HG02571 (cell line): ENCODE results near the gene ASZ1.
"Not testable (repeated sequence)": the region's sequence is repeated elsewhere in the genome, so short reads cannot be mapped to it uniquely, and the experiment has no call there.

Experiments
- ATAC-seq: cut with Tn5 transposase; IDR thresholded peaks from one replicate; pipeline ENCODE4 v1.9.1; 2021; ENCODE audit warnings: mild to moderate bottlenecking, moderate library complexity; ENCODE audit not compliant: unreplicated experiment

The ASZ1 gene, protein sequence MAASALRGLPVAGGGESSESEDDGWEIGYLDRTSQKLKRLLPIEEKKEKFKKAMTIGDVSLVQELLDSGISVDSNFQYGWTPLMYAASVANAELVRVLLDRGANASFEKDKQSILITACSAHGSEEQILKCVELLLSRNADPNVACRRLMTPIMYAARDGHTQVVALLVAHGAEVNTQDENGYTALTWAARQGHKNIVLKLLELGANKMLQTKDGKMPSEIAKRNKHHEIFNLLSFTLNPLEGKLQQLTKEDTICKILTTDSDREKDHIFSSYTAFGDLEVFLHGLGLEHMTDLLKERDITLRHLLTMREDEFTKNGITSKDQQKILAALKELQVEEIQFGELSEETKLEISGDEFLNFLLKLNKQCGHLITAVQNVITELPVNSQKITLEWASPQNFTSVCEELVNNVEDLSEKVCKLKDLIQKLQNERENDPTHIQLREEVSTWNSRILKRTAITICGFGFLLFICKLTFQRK

DNA sequence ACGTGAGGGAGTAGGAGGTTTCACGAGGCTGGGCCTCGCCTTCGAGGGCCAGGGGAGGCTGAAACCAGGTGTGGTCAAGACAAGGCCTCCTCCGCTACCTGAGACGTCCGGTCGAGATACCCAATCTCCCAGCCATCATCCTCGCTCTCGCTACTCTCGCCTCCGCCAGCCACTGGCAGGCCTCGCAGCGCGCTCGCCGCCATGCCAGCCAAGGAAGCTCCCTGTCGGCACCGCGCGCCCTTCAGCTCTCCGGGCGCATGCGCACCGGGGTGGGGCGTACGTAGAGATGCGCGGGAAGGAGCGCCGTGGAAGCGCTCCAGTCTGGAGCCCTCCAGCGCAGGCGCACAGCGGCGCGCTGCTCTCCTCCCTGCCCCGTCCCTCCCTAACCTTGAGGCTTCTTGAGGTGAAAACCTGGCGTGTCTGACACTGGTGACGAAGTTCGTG lies at the start of gene ASZ1:
Gene ASZ1 (minus strand): TSS at position 236 of the 444 bp plus-strand sequence. CDS start 33 bp downstream, at position 203.
- no peak for ATAC-seq

DNA sequence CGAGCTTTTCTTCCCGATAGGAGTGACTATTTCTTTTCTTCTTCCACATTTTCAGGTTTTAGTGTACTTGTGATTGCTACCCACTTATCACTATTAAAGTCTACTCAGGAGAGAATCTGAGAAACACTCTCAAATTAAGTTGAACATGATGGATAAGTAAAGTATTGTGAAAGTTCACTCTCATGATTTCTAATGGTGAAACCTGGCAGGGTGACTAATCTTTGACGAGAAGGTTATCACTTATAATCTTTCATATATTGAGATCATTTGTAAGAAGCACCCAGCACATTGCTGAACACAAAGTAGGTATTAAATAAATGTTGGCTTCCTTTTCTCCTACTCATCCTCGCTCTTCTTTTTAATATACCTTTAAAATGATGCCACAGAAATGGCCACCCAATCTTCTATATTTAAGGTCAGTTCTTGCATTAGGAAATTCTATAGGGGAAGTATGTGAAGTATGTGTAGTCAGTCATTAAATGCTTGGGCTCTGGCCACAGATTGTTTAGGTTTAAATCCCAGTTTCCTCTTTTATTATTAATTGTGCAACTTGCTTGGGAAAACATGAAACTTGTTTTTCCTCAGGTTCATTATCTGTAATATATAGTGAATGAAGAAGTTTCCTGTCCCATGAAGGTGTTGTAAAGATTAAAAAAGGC lies 49.4 kb upstream of the ASZ1 start:
- ATAC-seq, result no peak

DNA sequence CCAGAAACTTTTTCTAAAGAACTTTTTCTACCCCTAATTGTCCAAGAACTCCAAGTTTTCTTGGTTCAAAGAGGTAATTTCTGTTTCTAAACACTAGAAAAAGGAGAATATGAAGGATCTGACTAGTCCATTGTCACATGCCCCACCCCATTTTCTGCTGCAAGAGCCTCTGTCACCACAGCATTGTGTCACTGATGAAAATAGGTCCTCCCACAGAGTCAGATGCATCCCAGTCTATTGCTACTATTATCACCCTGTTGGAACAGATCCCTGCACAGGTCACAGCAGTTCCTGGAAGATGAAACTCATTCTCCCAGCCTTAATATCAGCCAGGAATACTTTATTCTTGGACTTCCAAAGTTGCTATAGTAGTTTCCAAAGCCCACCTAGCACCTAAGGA lies 45.0 kb upstream of the ASZ1 start:
- ATAC-seq, result no peak

DNA sequence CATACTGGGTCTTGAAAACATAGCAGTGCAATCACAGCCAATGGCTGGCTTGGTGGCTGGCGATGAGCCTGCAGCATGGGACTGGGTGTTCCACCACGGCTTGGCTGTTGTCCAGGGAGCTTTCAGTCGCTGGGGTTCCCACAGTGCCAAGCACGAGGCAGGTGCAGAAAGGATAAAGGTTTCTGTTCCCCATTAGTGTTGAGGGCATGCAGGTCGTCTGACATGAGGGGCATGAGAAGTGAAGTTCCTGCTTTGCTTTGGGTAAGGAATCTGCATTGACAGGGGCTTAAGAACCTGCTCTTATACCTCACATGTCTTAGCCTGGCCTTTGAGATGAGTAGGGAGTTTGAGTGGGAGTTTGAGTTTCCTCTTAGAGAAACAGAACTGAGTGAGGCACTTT lies 43.5 kb upstream of the ASZ1 start:
- ATAC-seq, result peak; percentile 52

DNA sequence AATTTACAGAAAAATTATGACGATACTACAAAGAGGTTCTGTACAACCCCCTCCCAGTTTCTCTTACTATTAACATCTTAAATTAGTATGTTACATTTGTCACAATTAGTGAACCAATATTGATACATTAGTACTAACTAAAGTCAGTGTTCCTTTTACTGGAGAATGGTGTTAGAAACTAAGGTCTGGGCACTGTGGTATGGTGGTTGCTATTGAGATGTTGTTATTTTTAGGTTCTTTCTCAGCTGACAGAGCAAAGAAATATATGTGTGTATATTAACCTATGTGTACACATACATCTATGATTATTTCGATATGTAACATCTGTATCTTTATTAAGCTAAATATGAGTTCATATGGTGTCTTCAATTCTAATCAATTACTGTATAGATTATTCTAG lies 40.9 kb upstream of the ASZ1 start:
- no peak for ATAC-seq

DNA sequence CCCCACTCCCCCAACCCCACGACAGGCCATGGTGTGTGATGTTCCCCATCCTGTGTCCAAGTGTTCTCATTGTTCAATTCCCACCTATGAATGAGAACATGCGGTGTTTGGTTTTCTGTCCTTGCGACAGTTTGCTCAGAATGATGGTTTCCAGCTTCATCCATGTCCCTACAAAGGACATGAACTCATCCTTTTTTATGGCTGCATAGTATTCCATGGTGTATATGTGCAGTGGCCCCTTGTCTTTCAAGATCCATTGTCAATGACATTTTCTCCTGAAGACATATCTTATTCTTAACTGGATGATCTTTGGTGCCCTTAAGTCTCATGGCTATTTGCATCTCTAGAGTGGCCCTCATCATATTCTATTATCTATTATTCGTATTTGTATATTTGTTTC lies 33.5 kb upstream of the ASZ1 start:
- not testable (repeated sequence) for ATAC-seq

DNA sequence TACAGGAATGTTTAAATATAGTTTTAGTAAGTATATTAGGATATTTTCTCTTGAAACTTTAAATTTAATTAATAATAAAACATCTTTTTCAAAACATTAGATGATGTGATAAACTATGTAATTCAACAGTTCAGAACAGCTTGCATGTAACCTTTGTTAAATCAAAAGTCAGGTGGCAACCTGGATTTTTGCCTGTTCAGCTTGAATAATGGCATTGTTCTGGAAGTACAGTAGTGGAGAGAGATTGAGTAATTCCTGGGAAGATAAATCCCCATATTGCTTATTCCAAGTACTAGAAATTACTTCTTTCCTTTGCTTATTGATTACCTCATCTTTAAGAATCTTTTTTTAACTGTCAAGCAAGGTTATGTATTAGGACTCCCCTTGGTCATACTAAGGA lies 32.4 kb upstream of the ASZ1 start:
- no peak for ATAC-seq

DNA sequence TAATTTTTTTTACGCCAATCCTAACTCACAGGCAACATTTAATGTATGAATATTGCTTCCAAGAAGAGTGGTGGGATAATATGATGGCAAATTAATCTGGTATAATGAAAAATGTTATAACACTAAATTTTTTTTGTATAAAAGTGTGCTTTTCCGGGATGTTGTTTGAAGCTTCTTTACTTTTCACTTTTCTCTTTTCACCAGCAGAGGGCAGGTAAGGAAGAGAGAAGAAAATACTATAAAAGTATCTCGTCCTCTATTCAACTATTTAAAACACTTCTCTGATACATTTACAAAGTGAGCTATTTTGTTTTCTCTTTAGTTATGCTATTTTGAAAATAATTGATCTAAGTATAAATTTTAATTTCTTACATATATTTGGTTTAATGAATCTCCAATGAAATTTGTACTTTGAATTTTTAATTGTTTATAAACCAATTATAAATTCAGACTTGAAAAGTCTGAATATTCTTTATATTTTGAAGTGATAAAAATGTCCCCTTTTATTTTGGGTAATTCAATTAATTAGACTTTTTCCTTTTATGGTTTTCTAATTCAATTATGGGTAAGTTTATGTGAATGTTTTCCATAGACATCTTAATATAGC lies 31.8 kb upstream of the ASZ1 start:
- ATAC-seq, result no peak

DNA sequence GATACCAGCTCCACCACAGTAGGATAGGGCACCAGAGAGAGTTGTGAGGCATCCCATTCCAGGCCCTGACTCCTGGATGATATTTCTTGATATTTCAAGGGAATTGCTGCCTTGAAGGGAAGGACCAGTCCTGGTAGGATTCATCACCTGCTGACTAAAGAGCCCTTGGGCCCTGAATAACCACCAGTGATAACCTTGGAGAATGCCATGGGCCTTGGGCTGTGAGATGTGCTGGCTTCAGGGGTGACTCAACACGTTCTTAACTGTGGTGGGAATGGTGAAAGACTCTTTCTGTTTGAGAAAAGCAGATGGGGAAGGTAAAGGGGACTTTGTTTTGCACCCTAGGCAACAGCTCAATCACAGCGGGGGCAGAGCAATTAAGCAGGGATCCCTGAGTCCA lies 21.4 kb upstream of the ASZ1 start:
- no peak for ATAC-seq

DNA sequence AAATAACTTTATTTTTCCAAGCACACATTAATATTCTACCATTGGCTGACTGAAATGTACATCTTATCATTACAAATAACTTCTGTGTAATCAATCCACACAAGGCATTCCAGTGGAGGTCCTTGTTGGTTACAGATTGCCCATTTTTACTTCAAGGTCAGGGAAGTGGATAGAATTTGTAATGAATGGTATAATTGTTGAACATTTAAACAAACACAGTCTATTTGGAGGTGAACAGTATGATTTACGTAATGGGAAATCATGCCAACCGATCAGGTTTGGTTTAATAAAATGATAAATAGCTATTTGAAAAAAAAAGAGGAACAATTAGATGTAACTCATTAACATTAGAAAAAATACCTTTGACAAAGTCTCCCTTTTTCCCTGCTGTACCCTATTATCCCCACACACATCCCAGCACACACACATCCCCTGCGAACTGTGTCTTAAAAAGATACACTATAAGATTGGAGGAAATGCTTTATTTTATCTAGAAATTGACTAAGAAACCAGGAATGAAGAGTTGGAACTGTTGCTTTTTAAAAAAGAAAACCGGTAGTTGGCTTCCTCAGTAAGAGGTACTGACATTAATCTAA lies 19.0 kb upstream of the ASZ1 start:
- no peak for ATAC-seq

DNA sequence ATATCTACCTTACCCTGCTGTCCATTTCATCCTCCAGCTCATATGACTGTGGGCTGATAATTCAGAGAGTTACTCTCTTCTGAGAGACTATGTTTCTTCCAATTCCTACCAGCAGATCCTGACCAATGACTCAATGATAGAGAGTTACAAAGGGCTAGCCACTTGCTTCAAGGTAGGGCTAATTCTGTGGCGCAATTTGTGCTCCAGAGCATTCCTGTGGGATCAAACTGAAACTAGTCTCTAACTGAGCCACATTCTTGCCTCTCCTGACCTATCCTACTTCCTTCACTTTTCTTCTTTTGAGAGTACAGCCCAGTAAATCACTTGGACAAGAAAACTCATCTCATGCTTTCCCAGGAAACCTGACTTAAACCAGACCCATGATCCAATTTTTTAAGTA lies 17.9 kb upstream of the ASZ1 start:
- no peak for ATAC-seq

DNA sequence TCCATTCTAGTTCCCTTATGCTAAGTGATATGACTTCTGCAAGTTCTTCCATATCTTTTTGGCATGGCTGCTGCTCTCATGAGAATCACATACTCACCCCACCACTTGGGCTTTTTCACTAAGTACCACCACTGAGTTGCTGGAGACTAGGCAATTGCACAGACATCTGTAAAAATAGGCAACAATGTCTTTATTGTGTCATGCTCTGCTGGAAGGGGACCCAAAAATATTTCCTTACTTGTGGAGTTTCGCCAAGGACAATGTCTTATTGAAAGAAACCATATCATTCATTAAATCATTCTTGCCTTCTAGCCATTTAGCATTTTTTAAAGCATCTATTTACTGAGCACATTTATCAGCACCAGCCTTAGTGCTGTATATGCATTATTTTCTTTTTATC lies 17.4 kb upstream of the ASZ1 start:
- ATAC-seq, result no peak

DNA sequence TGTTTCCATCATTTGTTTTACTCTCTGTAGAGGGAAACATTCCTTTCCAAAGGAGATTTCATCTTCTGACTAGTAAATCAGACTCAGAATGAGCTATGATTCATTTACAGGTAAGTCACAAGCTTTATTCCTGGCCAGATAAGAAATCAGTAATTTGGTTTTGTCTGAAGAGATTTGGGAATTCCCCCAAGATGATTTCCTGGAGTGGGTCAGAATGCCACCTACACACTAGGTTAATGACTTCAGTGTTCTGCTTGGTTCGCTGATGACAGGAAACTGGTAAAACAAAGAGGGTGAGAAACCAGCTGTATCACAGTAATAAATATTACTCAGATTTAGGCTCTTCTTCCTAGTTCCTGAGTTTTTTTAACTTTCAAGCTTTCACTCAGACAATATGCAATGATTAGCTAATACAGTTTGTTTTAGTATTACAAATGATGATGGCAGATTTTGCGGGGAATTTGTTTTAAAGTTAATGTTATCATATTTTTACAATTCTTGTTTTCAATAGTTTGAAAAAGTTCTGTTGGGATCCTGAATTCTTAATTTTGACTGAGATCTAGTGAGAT lies 8.3 kb upstream of the ASZ1 start:
- ATAC-seq, result peak; percentile 90

DNA sequence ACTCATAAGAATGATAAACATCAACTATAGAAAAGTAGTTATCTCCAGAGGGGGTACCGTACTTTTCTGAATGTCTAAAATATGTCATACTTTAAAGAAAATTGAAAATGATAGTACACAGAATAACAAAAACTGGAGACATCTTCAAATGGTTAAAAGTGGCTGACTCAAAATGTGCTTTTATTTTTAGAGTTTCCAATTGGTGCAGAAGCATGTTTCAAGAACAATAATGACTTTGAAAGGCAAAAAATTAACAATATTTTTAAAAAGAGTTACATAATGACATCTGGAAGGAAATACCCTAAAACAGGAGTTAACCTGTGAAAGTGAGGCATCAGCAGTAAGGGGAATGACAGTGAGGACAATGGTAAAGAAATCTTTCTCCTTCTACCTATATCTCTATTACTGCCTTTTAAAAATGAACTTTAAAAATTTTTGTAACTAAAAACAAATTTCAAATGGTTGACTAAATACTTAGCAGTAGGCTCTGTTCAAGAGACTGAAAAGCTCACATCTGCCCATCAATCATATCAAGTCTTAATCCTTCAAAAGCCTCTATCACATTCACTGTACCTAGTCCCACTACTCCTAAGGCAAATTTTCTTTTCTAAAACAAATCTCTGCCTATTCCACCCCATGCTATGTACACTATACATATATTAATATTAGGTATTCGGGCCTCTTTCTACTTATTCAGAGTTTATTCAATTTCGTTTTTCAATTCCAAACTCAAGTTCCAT lies 3.0 kb downstream of the ASZ1 start:
- peak; percentile 77 for ATAC-seq

DNA sequence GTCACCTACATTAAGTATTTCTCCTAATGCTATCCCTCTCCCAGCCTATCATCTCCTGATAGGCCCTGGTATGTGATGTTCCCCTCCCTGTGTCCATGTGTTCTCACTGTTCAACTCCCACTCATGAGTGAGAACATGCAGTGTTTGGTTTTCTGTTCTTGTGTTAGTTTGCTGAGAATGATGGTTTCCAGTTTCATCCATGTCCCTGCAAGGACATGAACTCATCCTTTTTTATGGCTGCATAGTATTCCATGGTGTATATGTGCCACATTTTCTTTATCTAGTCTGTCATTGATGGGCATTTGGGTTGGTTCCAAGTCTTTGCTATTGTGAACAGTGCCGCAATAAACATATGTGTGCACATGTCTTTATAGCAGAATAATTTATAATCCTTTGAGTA lies 12.7 kb downstream of the ASZ1 start:
- ATAC-seq, result not testable (repeated sequence)

DNA sequence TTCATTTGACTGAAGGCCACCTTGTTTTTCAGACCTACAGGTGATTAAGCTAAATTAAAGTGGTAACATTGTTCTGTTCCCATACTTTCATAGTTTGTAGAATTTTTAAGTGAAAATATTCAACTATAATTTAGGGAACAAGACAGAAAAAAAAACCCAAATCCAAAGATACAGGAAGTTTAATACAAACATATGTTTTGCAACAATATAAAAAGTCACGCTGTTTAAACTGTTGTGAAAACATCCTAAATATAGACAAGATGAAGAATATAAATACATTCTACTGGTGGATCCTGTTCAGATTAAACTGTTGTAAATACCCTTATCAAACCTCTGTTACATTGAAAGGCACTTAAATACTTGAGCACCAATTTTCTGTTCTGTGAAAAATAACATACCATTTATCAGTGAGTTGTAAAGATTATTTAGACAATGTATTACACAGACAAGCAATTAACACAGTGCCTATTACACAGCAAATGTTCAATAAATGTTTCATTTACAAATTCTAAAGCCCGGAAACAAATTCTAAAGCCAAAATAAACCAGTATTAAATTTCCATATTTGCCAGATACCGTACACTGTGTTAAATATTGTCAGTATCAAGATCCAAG lies 14.2 kb downstream of the ASZ1 start:
- ATAC-seq, result no peak

DNA sequence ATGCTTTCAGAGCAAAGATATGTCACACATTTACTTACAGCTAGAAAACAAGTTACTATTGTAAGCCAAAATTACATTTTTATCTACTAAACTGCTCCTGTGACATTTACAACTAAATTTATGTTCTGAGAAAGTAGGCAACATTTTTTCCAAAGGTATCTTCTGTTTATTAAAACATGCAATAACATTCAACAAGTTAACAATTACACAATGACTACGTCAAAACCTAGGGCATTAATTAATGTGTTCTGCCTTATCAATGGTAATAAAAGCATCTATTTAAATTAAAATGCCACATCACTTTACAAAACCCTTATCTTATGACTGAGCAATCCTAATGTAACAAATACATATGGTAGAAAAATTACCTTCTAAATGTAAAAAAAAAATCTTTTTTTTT lies 14.9 kb downstream of the ASZ1 start:
- no peak for ATAC-seq

DNA sequence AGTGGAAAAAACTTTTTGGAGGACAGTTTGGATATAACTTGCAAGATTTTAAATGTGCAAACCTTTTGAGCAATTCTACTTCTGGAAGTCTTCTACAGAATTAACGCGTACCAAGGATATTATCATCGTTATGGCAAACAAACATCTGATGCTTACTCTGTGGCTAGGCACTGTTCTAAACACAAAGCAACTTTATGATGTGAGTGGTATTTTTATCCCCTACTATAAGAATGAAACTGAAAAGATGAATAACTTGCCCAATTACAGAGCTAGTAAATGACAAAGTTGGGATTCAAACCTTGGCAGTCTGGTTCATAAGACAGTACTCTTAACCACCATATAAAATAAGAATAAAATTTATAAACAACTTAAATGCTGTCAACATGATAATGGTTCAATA lies 15.8 kb downstream of the ASZ1 start:
- ATAC-seq, result no peak

DNA sequence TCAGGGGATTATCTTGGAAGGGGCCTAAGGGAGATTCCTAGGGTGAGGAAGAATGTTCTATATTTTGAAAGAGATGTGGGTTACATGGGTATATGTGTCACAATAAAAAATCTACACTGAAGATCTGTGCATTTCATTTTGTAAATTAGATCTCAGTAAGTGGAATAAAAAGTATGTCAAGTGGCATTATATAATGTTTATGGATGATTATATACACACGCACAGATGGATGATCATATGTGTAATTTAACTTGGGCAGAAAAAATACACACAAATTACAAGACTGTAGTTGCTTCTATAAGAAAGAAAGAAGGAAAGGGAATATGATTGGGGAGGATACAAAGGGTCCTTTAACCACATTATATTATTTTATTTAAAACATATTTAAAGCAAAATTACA lies 18.5 kb downstream of the ASZ1 start:
- no peak for ATAC-seq

DNA sequence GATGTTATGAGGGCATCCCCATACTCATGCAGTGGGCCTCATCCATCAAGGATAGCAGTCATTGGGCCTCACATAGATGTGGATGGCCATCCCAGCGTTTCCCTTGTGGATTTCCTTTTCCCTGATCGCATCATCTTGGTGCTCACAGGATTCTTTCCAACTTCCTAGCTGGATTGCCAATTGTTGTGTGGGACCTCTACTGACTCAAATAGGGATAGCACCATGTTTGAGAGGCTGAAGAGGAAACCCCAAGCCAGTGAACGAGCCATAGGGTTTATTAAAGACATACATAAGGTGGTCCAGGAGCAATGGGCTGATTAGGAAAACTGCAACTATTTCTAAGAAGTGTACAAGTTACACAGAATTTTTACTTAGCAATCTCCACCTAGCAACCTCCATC lies 21.8 kb downstream of the ASZ1 start:
- ATAC-seq, result no peak
